ENCODE measurements around the gene CASP10.

Gene CASP10

DNA sequence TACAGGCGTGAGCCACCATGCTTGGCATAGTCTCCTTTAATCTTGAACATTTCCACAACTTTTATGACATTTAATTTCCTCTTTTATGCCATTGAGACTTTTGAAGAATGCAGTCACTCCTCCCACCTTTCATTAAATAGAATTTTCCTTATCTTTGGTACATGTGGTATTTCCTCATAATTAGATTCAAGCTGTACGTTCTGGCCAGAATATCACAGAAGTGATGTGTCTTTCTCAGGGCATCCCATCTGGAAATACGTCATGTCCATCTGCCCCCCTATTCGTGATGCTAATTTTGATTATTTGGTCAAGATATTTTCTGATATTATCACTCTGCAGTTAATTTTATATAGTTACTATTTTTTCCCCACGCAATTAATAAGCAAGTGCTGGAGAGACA, 16.9 kb downstream of the CASP10 start:
- DNase-seq, result no peak

DNA sequence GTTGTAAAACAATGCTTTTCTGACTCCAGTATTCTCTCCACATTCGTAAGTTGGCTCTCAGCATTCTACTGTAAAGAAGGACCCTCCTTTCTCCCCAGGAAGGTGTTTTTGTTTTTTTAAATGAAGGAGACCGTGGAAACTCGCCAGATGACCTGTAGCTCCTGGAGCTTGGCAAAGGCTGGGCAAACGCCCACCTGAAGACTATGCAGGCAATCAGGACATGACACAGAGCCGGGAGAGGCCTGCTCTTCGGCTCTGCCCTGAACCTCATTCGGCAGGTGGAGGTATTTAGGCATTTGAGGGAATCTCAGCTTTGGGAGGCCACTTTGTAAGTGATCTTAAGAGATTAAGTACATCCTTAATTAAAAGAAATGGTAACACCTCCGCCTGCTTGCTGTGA, 17.4 kb downstream of the CASP10 start:
- DNase-seq, result no peak

DNA sequence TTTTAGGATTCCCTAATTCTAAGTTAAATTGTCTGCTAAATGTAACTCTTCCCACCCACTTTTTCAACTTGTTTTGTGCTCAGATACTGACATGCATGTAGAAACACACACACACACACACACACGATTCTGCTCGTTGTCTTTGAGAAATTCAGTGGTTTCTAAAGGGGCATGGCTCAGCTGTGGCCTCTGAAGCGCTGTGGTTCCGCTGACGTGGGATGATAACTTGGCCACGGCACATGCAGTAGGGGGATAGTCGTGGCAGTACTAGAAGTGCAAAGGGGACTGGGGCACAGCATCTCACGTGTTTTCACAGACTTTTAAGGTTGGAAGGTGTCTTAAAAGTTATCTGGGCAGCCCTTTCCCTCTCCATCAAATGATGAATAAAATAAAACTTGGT, 18.4 kb downstream of the CASP10 start:
- DNase-seq, result no peak

DNA sequence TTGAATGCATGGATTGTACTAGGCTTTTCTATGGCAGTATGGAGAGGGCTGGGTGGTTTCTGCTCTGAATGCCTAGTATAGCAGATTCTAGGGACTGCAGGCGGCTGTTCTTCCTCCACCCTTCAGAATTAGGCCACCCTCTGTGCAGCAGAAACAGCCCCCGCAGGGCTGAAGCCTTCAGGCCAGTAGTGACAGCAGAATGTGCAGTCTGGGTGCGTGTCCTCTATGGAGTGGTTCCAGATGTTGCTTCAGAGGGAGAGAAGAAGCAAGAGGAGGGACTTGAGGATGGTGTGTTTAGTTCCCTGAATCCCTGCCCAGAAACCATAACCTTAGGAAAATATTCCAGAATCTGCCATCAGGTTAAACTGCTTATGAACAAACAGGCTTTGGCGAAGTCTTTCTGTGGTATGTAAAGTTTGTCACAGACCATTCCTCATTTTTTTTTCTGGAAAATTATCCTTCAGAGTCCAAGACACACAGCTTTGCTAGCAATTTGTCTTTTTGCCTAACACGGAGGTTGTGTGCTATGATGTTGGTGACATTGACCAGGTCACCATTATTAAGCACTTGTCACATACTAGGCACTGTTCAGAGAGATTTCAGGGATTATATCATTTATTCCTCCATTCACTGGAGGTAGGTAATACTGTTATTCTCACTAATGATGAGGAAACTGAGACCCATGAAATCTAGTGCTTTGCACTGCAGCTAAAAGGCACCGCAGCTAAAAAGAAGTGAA, 21.1 kb downstream of the CASP10 start:
- no peak for DNase-seq

DNA sequence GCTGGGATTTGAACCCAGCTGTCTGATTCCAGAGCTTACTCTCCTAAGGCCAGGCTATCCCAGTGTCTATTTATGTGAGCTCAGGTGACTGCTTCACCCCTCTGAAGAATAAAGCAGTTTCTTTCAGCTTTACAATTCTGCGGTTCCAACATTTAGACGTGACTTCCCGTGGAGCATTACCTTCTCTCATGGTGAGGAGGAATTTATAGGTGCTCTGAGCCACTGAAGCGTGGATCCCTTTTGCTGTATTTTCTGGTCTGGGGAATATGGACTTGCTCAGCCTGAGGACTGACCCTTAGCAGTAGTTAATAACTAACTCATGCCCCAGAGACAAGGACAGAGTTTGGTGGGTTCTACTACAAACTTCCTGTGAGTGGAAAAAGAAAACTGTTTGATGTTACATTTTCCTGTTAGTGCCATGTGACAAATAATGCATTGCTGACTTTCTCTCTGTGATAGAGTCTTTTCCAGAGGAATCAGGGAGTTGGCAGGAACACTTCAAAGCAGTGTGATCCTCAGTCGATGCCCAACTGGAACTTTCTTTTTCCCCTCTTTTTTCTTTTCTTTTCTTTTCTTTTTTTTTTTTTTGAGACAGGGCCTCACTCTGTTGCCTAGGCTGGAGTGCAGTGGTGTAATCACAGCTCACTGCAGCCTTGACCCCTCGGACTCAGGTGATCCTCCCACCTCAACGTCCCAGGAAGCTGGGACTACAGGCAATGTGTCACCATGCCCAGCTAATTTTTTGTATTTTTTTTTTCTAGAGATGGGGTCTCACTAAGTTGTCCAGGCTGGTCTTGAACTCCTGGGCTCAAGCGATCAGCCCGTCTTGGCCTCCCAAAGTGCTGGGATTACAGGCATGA, 21.9 kb downstream of the CASP10 start:
- DNase-seq, result no peak

DNA sequence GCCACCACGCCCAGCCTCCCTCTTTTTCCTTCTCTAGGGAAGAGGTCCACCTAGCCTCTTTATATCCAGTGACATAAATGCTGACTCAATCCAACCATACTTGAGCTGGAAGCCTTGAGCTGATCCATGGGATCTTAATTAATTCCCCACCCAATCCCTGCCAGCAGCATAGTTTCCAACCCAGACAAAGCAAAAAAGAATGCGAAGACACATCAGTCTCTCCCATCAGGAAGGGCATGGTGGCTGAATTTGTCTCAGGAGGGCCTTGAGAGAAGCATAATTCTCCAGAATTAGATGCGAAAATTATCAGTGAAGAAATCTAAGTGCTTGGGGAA, 22.5 kb downstream of the CASP10 start:
- DNase-seq, result no peak

DNA sequence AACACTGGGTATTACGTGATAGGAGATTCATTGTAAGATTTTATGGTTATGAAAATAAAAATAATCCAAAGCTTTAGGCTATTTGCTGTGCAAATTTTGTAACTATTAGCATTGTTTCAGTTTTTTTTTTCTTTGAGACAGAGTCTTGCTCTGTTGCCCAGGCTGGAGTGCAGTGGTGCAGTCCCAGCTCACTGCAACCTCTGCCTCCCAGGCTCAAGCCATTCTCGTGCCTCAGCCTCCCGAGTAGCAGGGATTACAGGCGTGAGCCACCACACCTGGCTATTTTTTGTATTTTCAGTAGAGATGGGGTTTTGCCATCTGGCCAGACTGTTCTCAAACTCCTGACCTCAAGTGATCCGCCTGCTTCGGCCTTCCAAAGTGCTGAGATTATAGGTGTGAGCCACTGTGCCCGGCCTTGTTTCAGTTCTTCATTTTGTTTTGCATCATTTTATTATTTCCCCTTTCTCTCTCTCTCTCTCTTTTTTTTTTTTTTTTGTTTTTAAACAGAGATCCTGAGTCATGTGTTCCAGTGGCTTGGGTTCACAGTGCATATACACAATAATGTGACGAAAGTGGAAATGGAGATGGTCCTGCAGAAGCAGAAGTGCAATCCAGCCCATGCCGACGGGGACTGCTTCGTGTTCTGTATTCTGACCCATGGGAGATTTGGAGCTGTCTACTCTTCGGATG, 25.8 kb downstream of the CASP10 start:
- DNase-seq, result no peak

DNA sequence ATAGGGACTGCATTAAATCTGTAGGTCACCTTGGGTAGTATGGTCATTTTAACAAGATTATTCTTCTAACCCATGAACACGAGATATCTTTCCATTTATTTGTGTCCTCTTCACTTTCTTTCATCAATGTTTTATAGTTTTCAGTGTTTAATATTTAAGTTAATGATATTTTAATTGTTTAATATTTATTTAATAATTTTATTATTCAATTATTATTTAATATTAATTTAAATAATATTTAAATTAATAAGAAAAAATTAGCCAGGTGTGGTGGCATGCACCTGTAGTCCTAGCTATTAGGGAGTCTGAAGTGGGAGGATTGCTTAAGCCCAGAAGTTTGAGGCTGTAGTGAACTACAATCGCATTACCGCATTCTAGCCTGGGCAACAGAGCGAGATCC, 33.0 kb downstream of the CASP10 start:
- no peak for DNase-seq

DNA sequence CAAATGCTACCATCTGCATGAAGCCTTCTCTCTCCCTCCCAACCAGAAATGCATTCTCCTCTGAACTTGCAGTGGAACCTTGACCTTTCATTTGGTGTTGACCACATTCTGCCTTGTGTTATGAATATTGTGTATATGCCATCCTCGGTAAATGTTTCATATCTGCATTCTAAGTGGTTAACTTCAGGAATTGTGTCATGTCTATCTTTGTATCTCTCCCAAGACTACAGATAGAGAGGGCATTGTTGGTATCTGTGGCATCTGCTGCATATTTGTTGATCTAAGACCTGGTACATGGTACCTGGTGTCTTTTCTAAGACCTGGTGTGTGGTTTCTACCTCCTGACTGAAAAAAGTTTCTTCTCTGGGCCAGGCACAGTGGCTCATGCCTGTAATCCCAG, 34.0 kb downstream of the CASP10 start:
- no peak for DNase-seq

DNA sequence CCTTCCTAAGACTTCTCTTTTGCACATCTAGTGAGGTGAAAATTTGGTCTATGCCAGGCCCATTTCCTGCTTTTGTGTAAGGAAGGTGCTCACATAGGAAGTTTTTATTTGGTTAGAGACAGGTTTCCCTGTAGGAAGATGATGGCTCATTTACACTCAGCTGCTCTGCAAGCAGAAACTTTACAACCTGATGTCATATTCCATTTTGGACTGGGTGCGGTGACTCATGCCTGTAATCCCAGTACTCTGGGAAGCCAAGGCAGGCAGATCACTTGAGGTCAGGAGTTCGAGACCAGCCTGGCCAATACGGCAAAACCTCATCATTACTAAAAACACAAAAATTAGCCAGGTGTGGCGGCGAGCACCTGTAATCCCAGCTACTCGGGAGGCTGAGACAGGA, 35.8 kb downstream of the CASP10 start:
- DNase-seq, result no peak

DNA sequence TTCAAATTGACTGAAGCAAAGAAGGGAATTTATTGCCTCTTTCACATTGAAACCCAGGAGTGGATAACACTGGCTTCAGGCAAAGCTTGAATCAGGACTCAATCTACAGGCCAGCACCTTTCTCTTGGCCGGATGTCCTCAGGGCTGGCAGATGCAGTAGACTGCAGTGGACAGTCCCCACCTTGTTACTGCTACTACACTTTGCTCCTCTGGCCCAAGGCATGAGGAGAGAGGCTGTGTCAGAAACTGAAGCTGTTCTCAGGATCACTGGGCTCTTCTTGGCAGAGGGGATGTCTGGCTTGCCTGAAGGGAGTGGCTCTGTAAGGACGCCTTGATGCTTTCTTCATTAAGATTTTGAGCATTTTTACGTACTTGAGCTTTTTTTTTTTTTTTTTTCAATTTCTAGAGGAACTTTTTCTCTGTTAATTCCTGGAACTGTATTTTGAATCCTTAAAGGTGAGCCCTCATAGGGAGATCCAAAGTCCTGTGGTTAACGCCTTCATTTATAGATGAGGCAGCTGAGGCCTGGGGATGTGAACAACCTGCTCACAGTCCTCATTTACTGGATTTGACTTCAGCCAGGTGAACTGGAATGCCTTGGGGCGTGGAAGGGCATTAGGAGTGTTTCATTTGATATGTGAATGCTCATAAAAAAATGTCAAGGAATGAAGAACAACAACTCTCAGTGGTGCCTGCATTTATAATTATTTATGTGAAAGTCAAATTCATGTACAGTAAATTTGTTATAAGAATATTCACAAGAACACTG, 36.6 kb downstream of the CASP10 start:
- DNase-seq, result no peak

DNA sequence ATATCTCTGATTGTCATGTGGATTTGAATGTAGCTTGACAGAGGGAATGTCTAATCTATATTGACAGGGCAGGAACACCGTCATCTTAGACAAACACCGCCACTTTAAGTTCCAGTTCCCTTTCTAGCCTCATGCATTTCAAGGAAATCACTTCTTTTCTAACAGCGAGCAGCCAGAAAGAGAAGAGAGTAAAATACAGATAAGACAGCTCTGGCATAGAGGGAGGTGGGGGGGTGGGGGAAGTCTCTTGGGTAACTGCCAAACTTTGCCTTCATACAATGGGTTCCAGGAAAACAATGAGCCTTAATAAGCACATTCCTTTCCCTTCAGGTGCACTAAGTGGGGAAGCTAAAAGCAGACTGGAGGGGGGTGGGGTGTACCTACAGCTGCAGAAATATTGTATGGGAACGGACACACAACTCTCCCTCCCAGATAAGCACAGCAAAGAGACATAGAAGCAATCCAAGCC, 37.2 kb downstream of the CASP10 start:
- no peak for DNase-seq

DNA sequence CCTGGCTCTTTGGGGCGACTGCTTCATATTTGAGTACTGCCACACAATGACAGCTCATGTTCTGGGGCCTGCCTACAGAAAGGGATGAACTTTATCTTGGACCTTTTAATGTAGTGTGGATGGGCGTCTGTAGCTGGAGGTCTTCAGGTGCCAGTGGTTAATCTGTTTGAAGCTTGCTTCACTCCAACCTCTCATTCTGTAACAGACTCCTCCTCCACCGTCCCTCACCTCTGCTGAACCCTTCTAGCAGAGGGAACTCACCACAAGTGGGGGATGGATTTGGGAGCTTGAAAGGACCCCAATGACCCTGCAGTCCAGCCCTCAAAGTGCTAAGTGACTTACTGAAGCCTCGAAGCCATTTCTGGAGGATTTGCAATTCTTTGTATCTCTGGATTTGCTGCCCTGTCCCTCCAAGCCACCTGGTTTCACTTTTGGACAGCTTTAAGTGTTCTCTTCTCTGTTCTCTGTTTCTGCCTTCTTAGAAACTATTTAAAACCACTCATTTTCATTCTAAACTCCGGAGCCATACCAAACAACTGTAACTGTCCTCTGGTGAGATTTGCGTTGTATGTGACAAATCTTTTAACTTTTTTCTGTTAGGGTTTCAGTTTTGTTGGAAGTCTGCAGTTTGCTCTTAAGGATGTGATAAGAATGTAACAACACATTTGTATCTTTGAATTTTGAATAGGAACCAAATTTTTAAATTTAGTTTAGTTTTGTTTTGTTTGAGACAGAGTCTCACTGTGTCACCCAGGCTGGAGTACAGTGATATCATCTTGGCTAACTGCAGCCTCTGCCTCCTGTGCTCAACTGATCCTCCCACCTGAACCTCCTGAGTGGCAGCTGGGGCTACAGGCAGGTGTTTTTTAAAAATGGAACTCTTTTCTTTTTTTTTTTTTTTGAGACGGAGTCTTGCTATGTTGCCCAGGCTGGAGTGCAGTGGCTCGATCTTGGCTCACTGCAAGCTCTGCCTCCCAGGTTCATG, 40.4 kb downstream of the CASP10 start:
- no peak for DNase-seq

DNA sequence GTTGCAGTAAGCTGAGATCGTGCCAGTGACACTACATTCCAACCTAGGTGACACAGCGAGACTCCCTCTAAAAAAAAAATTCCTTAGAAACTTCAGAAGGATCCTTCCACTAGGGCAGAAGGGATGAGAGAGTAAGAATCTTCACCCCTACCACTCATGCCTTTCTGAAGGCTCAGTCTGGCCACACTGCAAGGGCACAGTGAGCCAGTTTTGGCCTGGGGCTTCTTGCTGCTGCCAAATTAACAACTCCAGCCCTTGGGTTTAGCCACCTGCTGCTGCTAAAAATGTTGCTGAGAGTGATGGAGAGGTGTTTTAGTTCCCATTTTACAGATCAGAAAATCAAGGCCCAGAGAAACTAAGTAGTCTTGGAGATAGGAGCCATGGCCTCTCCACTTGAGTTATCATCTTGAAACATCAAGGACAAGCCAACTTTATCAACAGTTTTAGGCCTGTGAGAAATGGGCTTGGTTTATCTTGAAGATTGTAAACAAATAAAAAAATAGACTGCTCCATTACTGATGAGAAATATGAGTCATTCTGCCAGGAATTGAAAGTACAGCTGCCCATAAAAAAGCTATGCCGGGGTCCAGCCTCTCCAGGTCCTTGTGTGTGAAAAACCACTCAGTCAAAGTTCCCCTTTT, 45.5 kb downstream of the CASP10 start:
- DNase-seq, result no peak

DNA sequence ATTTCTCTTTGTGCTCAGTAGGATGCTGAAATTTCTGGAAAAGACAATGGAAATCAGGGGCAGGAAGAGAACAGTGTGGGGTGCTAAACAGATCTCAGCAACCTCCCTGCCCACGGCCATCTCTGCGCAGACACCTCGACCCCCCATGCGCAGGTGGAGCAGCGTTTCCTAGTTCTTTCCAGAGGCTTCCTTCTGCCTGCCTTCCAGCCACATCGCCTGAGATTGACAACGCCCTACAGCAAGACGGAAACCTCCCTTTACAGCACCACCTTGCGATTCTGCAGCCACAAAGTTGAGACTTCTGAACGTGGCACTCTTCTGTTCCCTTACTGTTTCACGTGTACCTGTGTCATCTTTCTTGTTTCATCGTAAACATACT, 46.0 kb downstream of the CASP10 start:
- DNase-seq, result no peak

DNA sequence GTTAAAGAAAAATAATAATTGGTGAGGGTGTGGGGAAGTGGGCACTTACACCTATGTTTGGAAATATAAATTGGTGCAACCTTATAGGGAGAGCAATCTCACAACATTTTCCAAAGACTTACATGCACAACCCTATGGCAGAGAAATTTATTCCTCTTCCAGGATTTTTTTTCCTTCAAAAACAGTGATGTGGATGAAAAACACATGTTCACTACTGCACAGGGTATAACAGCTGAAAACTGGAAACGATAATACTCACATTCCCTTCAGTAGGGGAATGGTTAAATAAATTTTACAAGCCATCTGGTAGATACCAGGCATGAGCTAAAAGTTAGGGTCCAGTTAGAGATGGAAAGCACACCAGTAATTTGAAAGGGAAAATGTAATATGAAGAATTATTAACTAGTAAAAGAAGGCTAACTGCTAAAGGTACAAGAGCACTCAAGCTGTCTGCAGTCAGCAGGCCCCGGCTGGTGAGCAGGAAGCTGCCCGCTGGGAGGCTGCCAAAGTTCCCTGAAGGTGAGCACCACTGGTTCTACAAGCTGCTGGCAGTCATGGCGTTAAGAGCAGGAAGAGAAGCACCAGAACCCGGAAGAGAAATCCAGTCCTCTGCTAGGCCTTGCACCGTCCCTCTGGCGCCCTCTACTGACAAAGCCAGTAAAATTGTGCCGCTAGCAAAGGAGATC, 49.0 kb downstream of the CASP10 start:
- peak; percentile 57 for DNase-seq

DNA sequence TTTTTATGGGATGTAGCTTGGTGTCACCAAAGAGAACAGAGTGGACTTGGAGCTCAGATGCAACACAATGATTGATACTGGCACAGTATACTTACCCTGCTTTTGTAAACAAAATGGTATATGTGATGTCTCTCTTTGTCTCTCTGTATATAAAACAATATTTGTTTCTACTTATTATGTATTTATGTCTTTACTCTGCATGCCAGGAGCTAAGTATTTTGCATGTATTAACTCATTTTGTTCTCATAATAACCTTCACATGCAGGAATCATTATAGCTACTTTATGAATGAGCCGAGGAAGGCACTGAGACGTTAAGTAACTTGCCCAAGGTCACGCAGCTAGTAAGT, 49.5 kb downstream of the CASP10 start:
- DNase-seq, result no peak

DNA sequence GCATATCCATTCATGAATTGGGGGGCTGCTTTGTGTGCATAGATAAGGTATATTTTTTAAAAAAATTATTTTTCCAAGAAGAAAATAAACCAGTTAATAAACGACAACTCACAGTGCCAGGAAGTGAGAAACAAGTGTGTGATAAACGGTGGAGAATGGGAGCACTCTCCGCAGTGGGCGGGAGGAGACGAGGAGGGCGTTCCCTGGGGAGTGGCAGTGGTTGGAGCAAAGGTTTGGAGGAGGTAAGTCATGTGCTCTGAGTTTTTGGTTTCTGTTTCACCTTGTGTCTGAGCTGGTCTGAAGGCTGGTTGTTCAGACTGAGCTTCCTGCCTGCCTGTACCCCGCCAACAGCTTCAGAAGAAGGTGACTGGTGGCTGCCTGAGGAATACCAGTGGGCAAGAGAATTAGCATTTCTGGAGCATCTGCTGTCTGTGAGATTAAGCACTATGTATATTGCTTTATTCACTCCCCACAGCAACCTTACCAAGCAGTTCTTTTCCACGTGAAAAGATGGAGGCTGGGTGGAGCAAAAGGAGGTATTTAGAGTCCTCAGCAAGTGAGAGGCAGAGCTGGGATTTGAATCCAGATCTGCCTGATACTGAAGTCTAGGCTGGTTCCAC, 50.4 kb downstream of the CASP10 start:
- no peak for DNase-seq

DNA sequence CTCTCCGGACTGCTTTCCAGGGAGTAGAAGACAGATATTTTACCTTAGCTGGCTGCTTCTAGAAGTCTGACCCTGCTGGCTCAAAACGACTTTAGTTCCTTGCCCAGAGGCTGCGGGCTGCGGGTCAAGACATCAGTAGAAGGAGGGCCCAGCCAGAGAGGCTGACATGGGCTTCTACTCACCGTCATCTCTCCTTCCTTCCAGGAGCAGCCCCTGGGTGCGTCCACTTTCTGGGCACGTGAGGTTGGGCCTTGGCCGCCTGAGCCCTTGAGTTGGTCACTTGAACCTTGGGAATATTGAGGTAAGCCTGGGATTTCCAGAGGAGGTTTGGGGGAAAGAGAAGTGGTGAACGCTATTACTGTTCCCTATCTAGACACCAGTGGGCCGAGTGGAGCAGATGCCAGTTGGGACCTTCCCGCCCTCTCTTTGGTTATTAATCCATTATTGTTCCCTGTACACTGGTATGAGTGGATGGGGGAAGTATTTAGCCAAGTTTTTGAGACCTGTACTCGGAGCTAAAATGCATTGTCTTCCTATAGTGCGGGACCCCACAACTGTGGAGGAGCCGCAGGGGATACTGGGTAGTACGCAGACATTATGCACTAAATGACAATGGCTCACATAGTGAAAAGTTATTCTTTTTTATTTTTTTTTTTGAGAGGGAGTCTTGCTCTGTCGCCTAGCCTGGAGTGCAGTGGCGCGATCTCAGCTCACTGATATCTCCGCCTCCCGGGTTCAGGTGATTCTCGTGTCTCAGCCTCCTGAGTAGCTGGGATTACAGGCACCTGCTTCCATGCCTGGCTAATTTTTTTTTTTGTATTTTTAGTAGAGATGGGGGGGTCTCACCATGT, 51.1 kb downstream of the CASP10 start:
- no peak for DNase-seq

Measured in NCI-H1092 (cell line).